Glomerular endothelial cell (primary cell): ENCODE measurements around the gene SLC48A1. TPM values are rescaled to one million over a fixed set of nuclear protein-coding genes. Genes with fewer than 3 reads are reported as not detected.
A peak's percentile ranks its signal among the peaks of the same experiment; 100 is the strongest.
"Not testable (repeated sequence)": the region's sequence is repeated elsewhere in the genome, so short reads cannot be mapped to it uniquely, and the experiment has no call there.

Experiments
- DNase-seq: peaks from one replicate; pipeline ENCODE4 v3.0.0-alpha.2; 2011; ENCODE audit warnings: low read depth, low spot score; ENCODE audit errors: extremely low read depth
- total RNA-seq: library from RNA; depleted of rRNA; stranded (reverse); fragments of >200 nt; gene quantifications from 2 replicates; pipeline ENCODE4 v1.2.3, GENCODE V29; 2015

The SLC48A1 gene
- total RNA-seq, 1 donor from 2014 or later, result 11.9 TPM

GRCh38 chr12:47808050-47808449 lies 35.0 kb downstream of the SLC48A1 start:
- DNase-seq, result no peak

GRCh38 chr12:47808574-47809365 lies 35.7 kb downstream of the SLC48A1 start:
- no peak for DNase-seq

GRCh38 chr12:47809518-47809917 lies 36.5 kb downstream of the SLC48A1 start:
- DNase-seq, result not testable (repeated sequence)

- no peak for DNase-seq
Observed at GRCh38 chr12:47811072-47811396, 38.0 kb downstream of the SLC48A1 start.

GRCh38 chr12:47811581-47812484 lies 38.8 kb downstream of the SLC48A1 start:
- no peak for DNase-seq

- DNase-seq, result no peak
Observed at GRCh38 chr12:47812797-47813510, 39.9 kb downstream of the SLC48A1 start.

- DNase-seq, result no peak
Observed at GRCh38 chr12:47813511-47814196, 40.6 kb downstream of the SLC48A1 start.

- DNase-seq, result no peak
Observed at GRCh38 chr12:47814539-47815170, 41.6 kb downstream of the SLC48A1 start.

GRCh38 chr12:47815447-47815846 lies 42.4 kb downstream of the SLC48A1 start:
- DNase-seq, result not testable (repeated sequence)

GRCh38 chr12:47816403-47817271 lies 43.6 kb downstream of the SLC48A1 start:
- peak; percentile 73 for DNase-seq

GRCh38 chr12:47817272-47818006 lies 44.4 kb downstream of the SLC48A1 start:
- DNase-seq, result no peak

GRCh38 chr12:47818007-47818376 lies 45.0 kb downstream of the SLC48A1 start:
- no peak for DNase-seq

- DNase-seq, result no peak
Observed at GRCh38 chr12:47818467-47819137, 45.6 kb downstream of the SLC48A1 start.

- no peak for DNase-seq
Observed at GRCh38 chr12:47819138-47819895, 46.3 kb downstream of the SLC48A1 start.

GRCh38 chr12:47819896-47820630 lies 47.0 kb downstream of the SLC48A1 start, which contains the start of gene HDAC7:
Gene HDAC7, minus strand, starts transcription at chr12:47819903. Its CDS starts 118 bp downstream, at chr12:47819785.
- DNase-seq, result no peak

- DNase-seq, result peak; percentile 68
Observed at GRCh38 chr12:47820631-47821345, 47.8 kb downstream of the SLC48A1 start.
